ENCODE data around the gene MAFG. TPM values are rescaled to one million over a fixed set of nuclear protein-coding genes. Genes with fewer than 3 reads are reported as not detected.

Gene MAFG
- total and polyA plus RNA-seq, 9 of the 15 experiments (the other 6 are each of a cell fraction or from before 2014, with no cell fraction given): 1.1 to 58.1 (median 24.9) TPM

DNA sequence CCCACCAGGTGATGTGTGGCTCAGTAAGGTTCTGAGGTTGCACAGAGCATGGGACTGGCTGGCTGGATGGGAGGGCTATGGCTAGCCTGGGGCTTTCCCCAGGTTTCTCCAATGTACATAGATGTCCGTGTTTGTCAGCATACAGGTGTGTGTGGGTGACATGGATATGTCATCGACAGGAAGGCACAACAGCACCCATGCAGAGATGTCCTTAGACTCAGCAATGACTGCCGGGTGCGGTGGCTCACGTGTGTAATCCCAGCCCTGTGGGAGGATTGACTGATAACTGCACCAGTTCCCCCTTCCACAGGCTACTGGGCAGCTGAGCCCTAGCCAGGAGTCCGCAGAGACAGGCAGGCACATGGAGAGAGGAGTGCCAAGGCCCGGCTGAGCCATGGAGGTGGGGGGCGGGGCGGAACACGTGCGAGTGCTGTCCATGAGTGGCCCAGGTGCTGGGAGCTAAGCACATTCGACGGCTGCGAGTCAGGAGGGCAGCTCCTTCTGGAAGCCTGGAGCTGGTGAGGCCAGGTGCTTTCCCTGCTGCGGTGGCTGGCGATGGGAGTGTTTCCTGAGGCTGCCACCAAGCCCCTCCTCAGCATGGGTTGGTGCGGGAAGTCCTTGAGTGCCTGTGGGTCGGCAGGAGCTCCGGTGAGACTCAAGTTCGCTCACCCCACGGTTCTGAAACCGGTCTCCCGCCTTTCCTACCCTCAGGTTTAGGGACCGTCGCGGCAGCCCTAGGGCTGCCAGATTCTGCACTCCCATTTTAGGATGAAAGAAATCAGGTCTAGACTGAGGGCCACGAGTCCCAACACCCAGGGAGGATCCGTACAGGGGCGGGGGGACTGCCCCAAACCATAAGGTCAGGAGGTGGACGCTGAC, 49.0 kb upstream of the MAFG start (continued):
- no peak for TF ChIP-seq KDM4B (IDR thresholded peaks at IDR 0.05; ENCODE audit: borderline replicate concordance in 2 of 2, low read depth in 1 of 2)
- no peak for TF ChIP-seq ZSCAN32 (CRISPR knock-in tag; IDR thresholded peaks at IDR 0.05)
- TF ChIP-seq CBX1 (IDR thresholded peaks at IDR 0.05; ENCODE audit: low read depth): no peak
- TF ChIP-seq HDAC6 (IDR thresholded peaks at IDR 0.05; ENCODE audit: low read depth, low read length): no peak
- TF ChIP-seq POLR2G (IDR thresholded peaks at IDR 0.05; ENCODE audit: low read depth, low read length): no peak
- TF ChIP-seq, protein P1, sequence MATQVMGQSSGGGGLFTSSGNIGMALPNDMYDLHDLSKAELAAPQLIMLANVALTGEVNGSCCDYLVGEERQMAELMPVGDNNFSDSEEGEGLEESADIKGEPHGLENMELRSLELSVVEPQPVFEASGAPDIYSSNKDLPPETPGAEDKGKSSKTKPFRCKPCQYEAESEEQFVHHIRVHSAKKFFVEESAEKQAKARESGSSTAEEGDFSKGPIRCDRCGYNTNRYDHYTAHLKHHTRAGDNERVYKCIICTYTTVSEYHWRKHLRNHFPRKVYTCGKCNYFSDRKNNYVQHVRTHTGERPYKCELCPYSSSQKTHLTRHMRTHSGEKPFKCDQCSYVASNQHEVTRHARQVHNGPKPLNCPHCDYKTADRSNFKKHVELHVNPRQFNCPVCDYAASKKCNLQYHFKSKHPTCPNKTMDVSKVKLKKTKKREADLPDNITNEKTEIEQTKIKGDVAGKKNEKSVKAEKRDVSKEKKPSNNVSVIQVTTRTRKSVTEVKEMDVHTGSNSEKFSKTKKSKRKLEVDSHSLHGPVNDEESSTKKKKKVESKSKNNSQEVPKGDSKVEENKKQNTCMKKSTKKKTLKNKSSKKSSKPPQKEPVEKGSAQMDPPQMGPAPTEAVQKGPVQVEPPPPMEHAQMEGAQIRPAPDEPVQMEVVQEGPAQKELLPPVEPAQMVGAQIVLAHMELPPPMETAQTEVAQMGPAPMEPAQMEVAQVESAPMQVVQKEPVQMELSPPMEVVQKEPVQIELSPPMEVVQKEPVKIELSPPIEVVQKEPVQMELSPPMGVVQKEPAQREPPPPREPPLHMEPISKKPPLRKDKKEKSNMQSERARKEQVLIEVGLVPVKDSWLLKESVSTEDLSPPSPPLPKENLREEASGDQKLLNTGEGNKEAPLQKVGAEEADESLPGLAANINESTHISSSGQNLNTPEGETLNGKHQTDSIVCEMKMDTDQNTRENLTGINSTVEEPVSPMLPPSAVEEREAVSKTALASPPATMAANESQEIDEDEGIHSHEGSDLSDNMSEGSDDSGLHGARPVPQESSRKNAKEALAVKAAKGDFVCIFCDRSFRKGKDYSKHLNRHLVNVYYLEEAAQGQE (IDR thresholded peaks at IDR 0.05; ENCODE audit: borderline replicate concordance): peak; percentile 13; the same call in 1 of the 2 replicates
- TF ChIP-seq, protein P1 (CRISPR knock-in tag; IDR thresholded peaks at IDR 0.05; ENCODE audit: low read depth): no peak
- TF ChIP-seq U2AF2 (optimal IDR thresholded peaks at IDR 0.05; ENCODE audit: low read depth, low read length): no peak
- TF ChIP-seq GTF2E2 (tag; IDR thresholded peaks at IDR 0.05): no peak; the same call in 1 of the 2 replicates
- TF ChIP-seq GABPB2 (CRISPR knock-in tag; conservative IDR thresholded peaks at IDR 0.05): no peak
- no peak for TF ChIP-seq ZSCAN29 (IDR thresholded peaks at IDR 0.05)
- no peak; the same call in 1 of the 2 replicates for TF ChIP-seq MAFG (tag; conservative IDR thresholded peaks at IDR 0.05)
- TF ChIP-seq ZNF282 (CRISPR knock-in tag; IDR thresholded peaks at IDR 0.05): no peak
- TF ChIP-seq ZNF764 (CRISPR knock-in tag; IDR thresholded peaks at IDR 0.05; ENCODE audit: low read depth): no peak
- no peak for TF ChIP-seq BRCA1 (IDR thresholded peaks at IDR 0.05)
- TF ChIP-seq BRCA1 (CRISPR knock-in tag; IDR thresholded peaks at IDR 0.05): no peak
- no peak for TF ChIP-seq KAT2B (IDR thresholded peaks at IDR 0.05; ENCODE audit: low read depth, low read length)
